HCT116 (cell line): Measurements from ENCODE around the gene KLF17. TPM values are rescaled to one million over a fixed set of nuclear protein-coding genes. Genes with fewer than 3 reads are reported as not detected.

ENCODE experiments used
- ATAC-seq: fragments of 200-7000 bp; cut with Tn5 transposase; 2 replicates; pipeline ENCODE4 v1.9.1; 2020; ENCODE audit warnings: mild to moderate bottlenecking, moderate library complexity
- BruUV-seq: library from RNA; stranded (reverse); fragments of 400-500 nt; replicated peaks from 2 replicates; lab custom pipeline; 2021; lab: Mats Ljungman, UMichigan
- CTCF ChIA-PET: fragments of 300-600 bp; sonication (Branson Sonifier 250); formaldehyde crosslinking; loops from one replicate; lab custom pipeline; 2021; ENCODE audit warnings: antibody characterized with exemption; lab: Charles Lee
- POLR2A ChIA-PET: fragments of 300-600, 350-600 bp; sonication (Branson Sonifier 250); formaldehyde crosslinking; loops from one replicate; lab custom pipeline; 2021; ENCODE audit warnings: antibody characterized with exemption; lab: Charles Lee
- RAD21 ChIA-PET, 2 experiments: fragments of 300-600 bp; sonication (Branson Sonifier 250); formaldehyde crosslinking; loops; one replicate each; lab custom pipeline; 2023; ENCODE audit warnings: low total read pairs in 2 of 2; ENCODE audit not compliant: uncharacterized antibody in 2 of 2, unreplicated experiment in 2 of 2, low non-redundant PET in 1 of 2; lab: Charles Lee
- DNase-seq: peaks from one replicate; pipeline ENCODE4 v3.0.0-alpha.2; 2010; ENCODE audit warnings: low read depth, low spot score
- H2AFZ ChIP-seq: fragments of 200-600 bp; shearing (Covaris generic), sonication (generic); 2 replicates; pipeline ENCODE4 v1.6.1; 2017; ENCODE audit warnings: low read depth, mixed run types, mixed read lengths, antibody characterized with exemption, low read length; ENCODE audit not compliant: poor library complexity, severe bottlenecking
- H3K27ac ChIP-seq: 2 replicates; pipeline ENCODE4 v1.5.1; 2012; ENCODE audit warnings: low read depth, low read length
- H3K27me3 ChIP-seq: fragments of 200-600 bp; sonication (generic); 2 replicates; pipeline ENCODE4 v1.6.1; 2016; ENCODE audit warnings: mixed run types, low read length, mixed read lengths; ENCODE audit not compliant: insufficient read depth
- H3K36me3 ChIP-seq, 2 experiments: fragments of 200-500 bp in 1 of 2; fragments of 200-600 bp in 1 of 2; sonication (Bioruptor generic) in 1 of 2; sonication (generic) in 1 of 2; 2 replicates each; pipeline versions ENCODE4 v1.5.1 to v1.6.1; 2014 to 2016; ENCODE audit warnings: low read length in 2 of 2, inconsistent platforms in 1 of 2, mixed read lengths in 1 of 2, mixed run types in 1 of 2; ENCODE audit not compliant: insufficient read depth in 2 of 2, control insufficient read depth in 1 of 2
- H3K4me1 ChIP-seq, 2 experiments: fragments of 200-600 bp in 1 of 2; sonication (generic) in 1 of 2; 2 replicates each; pipeline versions ENCODE4 v1.5.1 to v1.6.1; 2012 to 2017; ENCODE audit warnings: low read length in 2 of 2, inconsistent platforms in 1 of 2, mild to moderate bottlenecking in 1 of 2, mixed read lengths in 1 of 2, mixed run types in 1 of 2, moderate library complexity in 1 of 2; ENCODE audit not compliant: insufficient read depth in 2 of 2, control insufficient read depth in 1 of 2
- H3K4me2 ChIP-seq: fragments of 200-600 bp; sonication (generic); 2 replicates; pipeline ENCODE4 v1.6.1; 2017; ENCODE audit warnings: mixed run types, low read length, mixed read lengths
- H3K4me3 ChIP-seq, 2 experiments: fragments of 200-600 bp in 1 of 2; sonication (generic) in 1 of 2; replicated peaks in 1 of 2; 2 replicates each; pipeline ENCODE4 v1.5.1; 2011 to 2016; ENCODE audit warnings: low read length in 2 of 2, control low read depth in 1 of 2, low read depth in 1 of 2, mild to moderate bottlenecking in 1 of 2, mixed read lengths in 1 of 2, mixed run types in 1 of 2
- H3K79me2 ChIP-seq: fragments of 200-600 bp; sonication (generic); 2 replicates; pipeline ENCODE4 v1.6.1; 2017; ENCODE audit warnings: mild to moderate bottlenecking, mixed run types, low read length, moderate library complexity, mixed read lengths; ENCODE audit not compliant: insufficient read depth
- H3K9ac ChIP-seq: fragments of 200-600 bp; sonication (generic); 2 replicates; pipeline ENCODE4 v1.6.1; 2016; ENCODE audit warnings: low read length, mixed read lengths
- H3K9me2 ChIP-seq: fragments of 200-600 bp; sonication (generic), shearing (Covaris generic); 2 replicates; pipeline ENCODE4 v1.6.1; 2017; ENCODE audit warnings: mixed run types, mild to moderate bottlenecking, moderate library complexity; ENCODE audit not compliant: insufficient read depth
- H3K9me3 ChIP-seq, 2 experiments: fragments of 200-500 bp in 1 of 2; fragments of 200-600 bp in 1 of 2; sonication (Bioruptor generic) in 1 of 2; sonication (generic) in 1 of 2; 2 replicates each; pipeline ENCODE4 v1.6.1; 2014 to 2017; ENCODE audit warnings: low read length in 2 of 2, mixed read lengths in 2 of 2, inconsistent platforms in 1 of 2, low read depth in 1 of 2, mild to moderate bottlenecking in 1 of 2, mixed run types in 1 of 2, moderate library complexity in 1 of 2; ENCODE audit not compliant: control insufficient read depth in 1 of 2, insufficient read depth in 1 of 2
- H4K20me1 ChIP-seq: fragments of 200-600 bp; sonication (generic), shearing (Covaris generic); 2 replicates; pipeline ENCODE4 v1.6.1; 2017; ENCODE audit warnings: mixed run types, mild to moderate bottlenecking, moderate library complexity; ENCODE audit not compliant: insufficient read depth
- CBX3 ChIP-seq: IDR thresholded peaks from 2 replicates; pipeline ENCODE4 v1.6.1; 2012; ENCODE audit warnings: low read depth
- CEBPB ChIP-seq: IDR thresholded peaks from 2 replicates; pipeline ENCODE4 v1.6.1; 2012; ENCODE audit warnings: low read depth
- EGR1 ChIP-seq: IDR thresholded peaks from 2 replicates; pipeline ENCODE4 v1.6.1; 2012; ENCODE audit warnings: low read depth
- ELF1 ChIP-seq: IDR thresholded peaks from 2 replicates; pipeline ENCODE4 v1.6.1; 2012; ENCODE audit warnings: low read depth, borderline replicate concordance
- EZH2 ChIP-seq: fragments of 200-600 bp; sonication (generic); IDR thresholded peaks from 2 replicates; pipeline ENCODE4 v1.6.1; 2017; ENCODE audit warnings: antibody characterized with exemption, mixed run types
- EZH2phosphoT487 ChIP-seq: fragments of 200-600 bp; IDR thresholded peaks from 2 replicates; pipeline ENCODE4 v1.6.1; 2018; ENCODE audit warnings: antibody characterized with exemption, borderline replicate concordance
- FOSL1 ChIP-seq: IDR thresholded peaks from 2 replicates; pipeline ENCODE4 v1.6.1; 2012; ENCODE audit warnings: low read depth
- JUND ChIP-seq: IDR thresholded peaks from 2 replicates; pipeline ENCODE4 v1.6.1; 2012
- POLR2AphosphoS5 ChIP-seq: IDR thresholded peaks from 2 replicates; pipeline ENCODE4 v1.6.1; 2011; ENCODE audit warnings: mild to moderate bottlenecking, low read depth, low read length, moderate library complexity
- RAD21 ChIP-seq: IDR thresholded peaks from 2 replicates; pipeline ENCODE4 v1.6.1; 2012; ENCODE audit warnings: low read depth, mild to moderate bottlenecking
- SP1 ChIP-seq: IDR thresholded peaks from 2 replicates; pipeline ENCODE4 v1.6.1; 2012; ENCODE audit warnings: low read depth
- TCF7L2 ChIP-seq: IDR thresholded peaks from 2 replicates; pipeline ENCODE4 v1.7.0; 2011; ENCODE audit warnings: borderline replicate concordance, inconsistent platforms; ENCODE audit not compliant: insufficient read depth, insufficient read length; ENCODE audit errors: extremely low read depth
- YY1 ChIP-seq: IDR thresholded peaks from 2 replicates; pipeline ENCODE4 v1.6.1; 2011; ENCODE audit warnings: low read length, low read depth, moderate library complexity, mild to moderate bottlenecking; ENCODE audit not compliant: insufficient replicate concordance; ENCODE audit errors: extremely low read depth
- ZFX ChIP-seq: fragments of 450-650 bp; IDR thresholded peaks from 2 replicates; pipeline ENCODE4 v1.6.1; 2017
- ZNF274 ChIP-seq: fragments of 200-500 bp; sonication (Bioruptor generic); IDR thresholded peaks from 2 replicates; pipeline ENCODE4 v1.6.1; 2014; ENCODE audit warnings: mild to moderate bottlenecking, low read depth, low read length, inconsistent platforms
- intact Hi-C: fragments of 100-400 bp; cut with micrococcal nuclease; formaldehyde crosslinking; loops from 2 replicates; pipeline ENCODE4 v1.10.0; 2022
- total RNA-seq: library from RNA; stranded (reverse); gene quantifications from one replicate; pipeline ENCODE4 v1.2.1, GENCODE V29; 2021; ENCODE audit not compliant: unreplicated experiment
- TF ChIP-seq, protein P1 (sequence below), 3 experiments: fragments of 200-600 bp in 1 of 3; sonication (generic) in 1 of 3; IDR thresholded peaks in 2 of 3; conservative IDR thresholded peaks in 1 of 3; 2 replicates each; pipeline ENCODE4 v1.5.1; 2012 to 2017; ENCODE audit warnings: low read depth in 2 of 3, low read length in 2 of 3, antibody characterized with exemption in 1 of 3, borderline replicate concordance in 1 of 3, control low read depth in 1 of 3, mild to moderate bottlenecking in 1 of 3, mixed read lengths in 1 of 3, mixed run types in 1 of 3, moderate library complexity in 1 of 3; ENCODE audit not compliant: insufficient read depth in 1 of 3
- TF ChIP-seq, protein P2 (sequence below): IDR thresholded peaks from 2 replicates; pipeline ENCODE4 v1.6.1; 2012
- TF ChIP-seq, protein P3 (sequence below): IDR thresholded peaks from 2 replicates; pipeline ENCODE4 v1.6.1; 2012
- TF ChIP-seq, protein P4 (sequence below): IDR thresholded peaks from 2 replicates; pipeline ENCODE4 v1.6.1; 2012; ENCODE audit warnings: low read depth

KLF17 gene
- total RNA-seq, 1 experiment from 2014 or later = not detected

DNA sequence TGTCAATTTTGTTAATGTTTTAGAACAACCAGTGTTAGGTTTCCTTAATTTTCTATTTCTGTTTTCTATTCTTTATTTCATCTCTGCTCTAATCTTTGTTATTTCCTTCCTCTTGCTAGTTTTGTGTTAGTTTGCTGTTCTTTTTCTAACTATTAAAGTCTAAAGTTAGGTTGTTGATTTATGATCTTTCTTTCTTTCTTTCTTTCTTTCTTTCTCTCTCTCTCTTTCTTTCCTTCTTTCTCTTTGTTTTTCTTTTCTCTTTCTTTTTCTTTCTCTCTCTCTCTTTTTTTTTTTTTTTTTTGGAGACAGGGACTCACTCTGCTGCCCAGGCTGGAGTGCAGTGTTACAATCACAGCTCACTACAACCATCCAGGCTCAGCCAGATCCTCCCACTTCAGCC, 40.2 kb downstream of the KLF17 start:
- Histone ChIP-seq H3K9me3 (no peaks in the 10 kb centered on the region), H3K4me2 (no peak overlapping the region), H2AFZ (no peak overlapping the region), H3K27me3 (no peaks in the 10 kb centered on the region), H3K27ac (no peak overlapping the region), H3K79me2 (no peaks in the 10 kb centered on the region), H3K4me3 (no peak overlapping the region), H3K9me2 (0 out of 2 replicates have a peak, but pooled peaks cover 3% of the 10 kb centered on the region), H3K9ac (no peak overlapping the region), H3K4me1 (peaks cover 22 to 23% of the 10 kb centered on the region in 2 experiments), H3K36me3 (no peaks in the 10 kb centered on the region), H4K20me1 (no peaks in the 10 kb centered on the region)
- ATAC-seq (no peak), DNase-seq (no peak)
- ChIA-PET CTCF (no interaction called here), RAD21 (no interaction called here), POLR2A (no interaction called here)
- BruUV-seq = no TSS peak
- TF ChIP-seq, protein P1, sequence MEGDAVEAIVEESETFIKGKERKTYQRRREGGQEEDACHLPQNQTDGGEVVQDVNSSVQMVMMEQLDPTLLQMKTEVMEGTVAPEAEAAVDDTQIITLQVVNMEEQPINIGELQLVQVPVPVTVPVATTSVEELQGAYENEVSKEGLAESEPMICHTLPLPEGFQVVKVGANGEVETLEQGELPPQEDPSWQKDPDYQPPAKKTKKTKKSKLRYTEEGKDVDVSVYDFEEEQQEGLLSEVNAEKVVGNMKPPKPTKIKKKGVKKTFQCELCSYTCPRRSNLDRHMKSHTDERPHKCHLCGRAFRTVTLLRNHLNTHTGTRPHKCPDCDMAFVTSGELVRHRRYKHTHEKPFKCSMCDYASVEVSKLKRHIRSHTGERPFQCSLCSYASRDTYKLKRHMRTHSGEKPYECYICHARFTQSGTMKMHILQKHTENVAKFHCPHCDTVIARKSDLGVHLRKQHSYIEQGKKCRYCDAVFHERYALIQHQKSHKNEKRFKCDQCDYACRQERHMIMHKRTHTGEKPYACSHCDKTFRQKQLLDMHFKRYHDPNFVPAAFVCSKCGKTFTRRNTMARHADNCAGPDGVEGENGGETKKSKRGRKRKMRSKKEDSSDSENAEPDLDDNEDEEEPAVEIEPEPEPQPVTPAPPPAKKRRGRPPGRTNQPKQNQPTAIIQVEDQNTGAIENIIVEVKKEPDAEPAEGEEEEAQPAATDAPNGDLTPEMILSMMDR (IDR thresholded peaks at IDR 0.05 in 2 of 3, conservative IDR thresholded peaks at IDR 0.05 in 1 of 3; ENCODE audit: borderline replicate concordance in 1 of 3, insufficient read depth in 1 of 3, low read depth in 2 of 3, low read length in 2 of 3) = no peak
- TF ChIP-seq EGR1 (no peak), EZH2phosphoT487 (no peak), EZH2 (no peak), JUND (no peak), SP1 (no peak), ELF1 (no peak), YY1 (no peak), CBX3 (no peak), ZNF274 (no peak), FOSL1 (no peak), CEBPB (no peak), RAD21 (no peak), POLR2AphosphoS5 (no peak), TCF7L2 (no peak), ZFX (no peak)
- TF ChIP-seq, protein P2, sequence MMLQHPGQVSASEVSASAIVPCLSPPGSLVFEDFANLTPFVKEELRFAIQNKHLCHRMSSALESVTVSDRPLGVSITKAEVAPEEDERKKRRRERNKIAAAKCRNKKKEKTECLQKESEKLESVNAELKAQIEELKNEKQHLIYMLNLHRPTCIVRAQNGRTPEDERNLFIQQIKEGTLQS = no peak
- TF ChIP-seq, protein P3, sequence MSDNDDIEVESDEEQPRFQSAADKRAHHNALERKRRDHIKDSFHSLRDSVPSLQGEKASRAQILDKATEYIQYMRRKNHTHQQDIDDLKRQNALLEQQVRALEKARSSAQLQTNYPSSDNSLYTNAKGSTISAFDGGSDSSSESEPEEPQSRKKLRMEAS = no peak
- TF ChIP-seq, protein P4, sequence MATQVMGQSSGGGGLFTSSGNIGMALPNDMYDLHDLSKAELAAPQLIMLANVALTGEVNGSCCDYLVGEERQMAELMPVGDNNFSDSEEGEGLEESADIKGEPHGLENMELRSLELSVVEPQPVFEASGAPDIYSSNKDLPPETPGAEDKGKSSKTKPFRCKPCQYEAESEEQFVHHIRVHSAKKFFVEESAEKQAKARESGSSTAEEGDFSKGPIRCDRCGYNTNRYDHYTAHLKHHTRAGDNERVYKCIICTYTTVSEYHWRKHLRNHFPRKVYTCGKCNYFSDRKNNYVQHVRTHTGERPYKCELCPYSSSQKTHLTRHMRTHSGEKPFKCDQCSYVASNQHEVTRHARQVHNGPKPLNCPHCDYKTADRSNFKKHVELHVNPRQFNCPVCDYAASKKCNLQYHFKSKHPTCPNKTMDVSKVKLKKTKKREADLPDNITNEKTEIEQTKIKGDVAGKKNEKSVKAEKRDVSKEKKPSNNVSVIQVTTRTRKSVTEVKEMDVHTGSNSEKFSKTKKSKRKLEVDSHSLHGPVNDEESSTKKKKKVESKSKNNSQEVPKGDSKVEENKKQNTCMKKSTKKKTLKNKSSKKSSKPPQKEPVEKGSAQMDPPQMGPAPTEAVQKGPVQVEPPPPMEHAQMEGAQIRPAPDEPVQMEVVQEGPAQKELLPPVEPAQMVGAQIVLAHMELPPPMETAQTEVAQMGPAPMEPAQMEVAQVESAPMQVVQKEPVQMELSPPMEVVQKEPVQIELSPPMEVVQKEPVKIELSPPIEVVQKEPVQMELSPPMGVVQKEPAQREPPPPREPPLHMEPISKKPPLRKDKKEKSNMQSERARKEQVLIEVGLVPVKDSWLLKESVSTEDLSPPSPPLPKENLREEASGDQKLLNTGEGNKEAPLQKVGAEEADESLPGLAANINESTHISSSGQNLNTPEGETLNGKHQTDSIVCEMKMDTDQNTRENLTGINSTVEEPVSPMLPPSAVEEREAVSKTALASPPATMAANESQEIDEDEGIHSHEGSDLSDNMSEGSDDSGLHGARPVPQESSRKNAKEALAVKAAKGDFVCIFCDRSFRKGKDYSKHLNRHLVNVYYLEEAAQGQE = no peak
- intact Hi-C loops = no loop called here
